NCI-H345 treated with DMSO at 0.1 percent for 48 hours (cell line): Measurements from ENCODE around the gene CLIC4.
A peak's percentile ranks its signal among the peaks of the same experiment; 100 is the strongest.
"Not testable (repeated sequence)": the region's sequence is repeated elsewhere in the genome, so short reads cannot be mapped to it uniquely, and the experiment has no call there.

Source experiments
- DNase-seq: peaks from one replicate; lab custom pipeline; 2025; ENCODE audit not compliant: unreplicated experiment; lab: John Stamatoyannopoulos, UW

The CLIC4 gene

DNA sequence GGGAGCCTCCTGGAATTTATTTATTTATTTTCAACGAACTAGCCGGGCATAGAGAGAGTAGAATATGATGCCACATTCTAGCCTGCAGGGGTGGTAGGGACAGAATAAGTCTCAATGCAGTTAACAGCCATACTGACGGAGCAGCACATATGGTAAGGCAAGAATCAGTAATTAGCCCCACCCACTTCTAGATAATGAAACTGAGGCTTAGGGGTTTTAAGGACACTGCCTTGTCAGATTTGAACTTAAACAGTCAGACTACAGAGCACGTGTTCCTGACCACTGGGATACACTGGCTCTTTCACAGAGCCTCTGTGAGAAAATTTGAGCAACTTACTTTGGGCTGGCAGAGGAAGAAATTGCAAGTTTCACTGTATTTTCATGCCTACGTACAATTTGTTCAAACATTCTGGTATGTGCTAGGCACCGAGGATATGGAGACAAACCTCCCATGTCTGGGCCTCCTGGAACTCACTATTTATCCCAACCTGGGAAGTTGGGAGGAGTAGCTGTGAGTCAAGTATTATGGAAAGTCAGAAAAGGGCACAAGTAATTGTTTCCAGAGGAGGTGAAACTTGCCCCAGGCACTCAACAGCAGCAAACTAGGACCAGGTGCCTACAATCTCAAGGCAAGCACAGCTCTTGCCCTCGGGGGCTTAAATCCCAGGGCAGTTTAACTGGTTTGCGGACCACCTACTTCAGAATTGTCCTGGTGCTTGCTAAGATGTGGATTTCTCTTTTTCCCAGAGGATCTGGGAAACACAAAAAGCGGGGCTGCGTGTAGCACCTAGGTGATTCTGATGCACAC lies 1.6 kb upstream of the CLIC4 start:
- DNase-seq = no peak

DNA sequence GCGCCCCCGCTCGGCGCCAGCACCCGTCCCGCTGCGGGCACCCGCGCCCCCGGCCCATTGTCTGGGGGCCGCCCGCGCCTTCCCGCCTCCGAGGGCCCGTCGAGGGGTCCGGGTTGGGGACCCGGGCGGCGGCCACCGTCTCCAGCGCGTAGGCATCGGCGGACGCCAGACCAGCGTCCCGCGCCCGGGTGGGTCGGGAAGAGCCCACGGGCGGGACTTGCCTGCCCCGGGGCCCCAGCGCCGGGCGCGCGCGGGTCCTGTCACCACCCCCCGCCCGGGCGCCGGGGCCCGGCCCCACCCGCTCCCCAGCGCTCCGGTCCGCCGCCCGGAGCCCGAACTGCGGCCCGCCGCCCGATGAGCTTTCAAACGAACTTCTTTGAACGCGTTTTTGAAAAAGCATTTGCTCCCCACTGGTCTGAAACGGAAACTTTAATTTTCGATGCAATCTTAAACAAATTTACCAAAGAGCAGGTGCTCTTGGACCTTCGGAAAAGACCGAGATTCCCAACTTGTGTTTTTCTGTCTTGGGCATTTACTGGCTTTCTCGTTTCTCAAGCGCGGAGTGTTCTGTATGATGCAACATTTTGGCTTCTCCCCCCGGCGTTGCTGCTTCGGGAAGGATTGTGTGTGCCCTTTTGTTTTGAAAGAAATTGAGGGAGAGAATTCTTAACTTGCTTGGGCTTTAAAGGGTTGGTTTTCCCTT lies 615 bp downstream of the CLIC4 start:
- DNase-seq = peak; percentile 18

DNA sequence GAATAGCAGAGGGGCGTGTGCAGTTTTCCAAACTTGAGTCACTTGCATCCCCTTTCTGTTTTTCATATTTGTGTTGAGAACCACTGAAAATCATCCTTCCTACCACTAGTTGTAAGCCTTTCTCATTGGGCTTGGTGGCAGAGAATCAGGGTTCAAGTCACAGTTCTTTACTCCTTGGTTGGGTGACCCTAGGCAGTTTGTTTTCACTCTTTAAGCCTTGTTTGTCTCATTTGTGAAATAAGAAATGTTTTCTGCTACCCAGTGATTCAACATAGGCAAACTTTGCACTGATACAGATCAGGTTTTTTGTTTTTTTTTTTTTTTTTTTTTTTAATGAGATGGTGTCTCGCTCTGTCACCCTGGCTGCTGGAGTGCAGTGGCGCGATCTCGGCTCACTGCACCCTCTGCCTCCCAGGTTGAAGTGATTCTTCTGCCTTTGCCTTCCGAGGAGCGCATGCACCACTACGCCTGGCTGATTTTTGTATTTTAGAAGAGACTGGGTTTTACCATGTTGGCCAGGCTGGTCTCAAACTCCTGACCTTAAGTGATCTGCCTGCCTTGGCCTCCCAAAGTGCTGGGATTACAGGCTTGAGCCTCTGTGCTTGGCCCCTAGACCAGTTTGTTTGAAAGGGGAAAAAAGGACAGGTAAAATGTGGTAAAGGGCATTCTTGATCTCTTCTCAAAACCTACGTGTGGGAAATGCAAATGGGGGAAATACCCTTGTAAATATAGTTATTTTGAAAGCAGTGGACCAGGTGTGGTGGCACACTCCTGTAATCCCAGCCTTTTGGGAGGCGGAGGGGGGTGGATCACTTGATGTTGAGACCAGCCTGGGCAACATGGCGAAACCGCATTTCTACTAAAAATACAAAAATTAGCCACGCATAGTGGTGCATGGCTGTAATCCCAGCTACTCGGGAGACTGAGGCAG lies 3.2 kb downstream of the CLIC4 start:
- DNase-seq = no peak

DNA sequence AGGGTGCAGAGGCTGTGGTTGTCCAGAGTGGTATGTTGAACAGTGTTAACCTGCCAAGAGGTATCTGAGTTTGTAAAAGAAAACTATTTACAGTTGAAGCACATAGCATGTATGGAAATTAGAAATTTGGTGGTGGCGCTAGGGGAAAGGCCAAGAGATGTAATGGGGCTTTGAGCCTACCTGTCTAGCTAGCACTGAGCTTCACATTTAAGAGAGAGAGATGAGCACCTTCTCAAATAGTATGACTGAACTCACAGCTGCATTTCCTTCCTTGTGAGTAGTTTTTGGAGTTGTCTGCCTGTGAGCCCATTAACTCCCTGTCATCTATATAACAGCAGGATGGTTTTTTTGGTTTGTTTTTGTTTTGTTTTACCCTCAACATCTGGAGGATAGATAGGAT lies 4.0 kb downstream of the CLIC4 start:
- DNase-seq = no peak

DNA sequence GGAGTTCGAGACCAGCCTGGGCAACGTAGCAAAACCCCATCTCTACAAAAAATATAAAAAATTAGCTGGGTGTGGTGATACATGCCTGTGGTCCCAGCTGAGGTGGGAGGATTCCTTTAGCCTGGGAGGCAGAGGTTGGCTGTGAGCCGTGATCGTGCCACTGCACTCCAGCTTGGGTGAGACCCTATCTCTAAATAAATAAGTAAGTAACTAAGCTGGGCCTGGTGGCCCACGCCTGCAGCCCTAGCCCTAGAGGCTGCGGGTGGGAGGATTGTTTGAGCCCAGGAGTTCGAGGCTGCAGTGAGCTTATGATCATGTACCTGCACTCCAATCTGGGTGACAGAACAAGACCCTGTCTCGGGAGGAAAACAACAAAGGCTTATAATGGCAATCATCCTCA lies 4.6 kb downstream of the CLIC4 start:
- DNase-seq = no peak

DNA sequence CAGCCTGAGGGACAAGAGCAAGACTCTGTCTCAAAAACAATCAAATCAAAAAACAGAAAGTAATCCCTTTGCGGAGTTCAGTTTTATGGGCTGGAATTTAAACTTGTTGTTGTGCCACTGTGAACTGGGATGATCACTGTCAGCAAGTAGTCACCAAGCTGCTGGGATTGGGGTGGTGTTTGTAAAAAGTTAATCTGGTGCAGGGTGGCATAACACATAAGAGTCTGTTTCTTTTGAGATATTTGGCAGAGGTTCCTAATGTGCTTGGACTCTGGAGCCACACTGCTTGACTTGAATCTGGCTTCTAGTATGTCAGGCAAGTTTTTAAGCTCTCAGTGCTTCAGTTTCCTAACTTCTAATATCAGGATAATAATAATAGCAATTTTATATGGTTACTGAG lies 6.6 kb downstream of the CLIC4 start:
- no peak for DNase-seq

DNA sequence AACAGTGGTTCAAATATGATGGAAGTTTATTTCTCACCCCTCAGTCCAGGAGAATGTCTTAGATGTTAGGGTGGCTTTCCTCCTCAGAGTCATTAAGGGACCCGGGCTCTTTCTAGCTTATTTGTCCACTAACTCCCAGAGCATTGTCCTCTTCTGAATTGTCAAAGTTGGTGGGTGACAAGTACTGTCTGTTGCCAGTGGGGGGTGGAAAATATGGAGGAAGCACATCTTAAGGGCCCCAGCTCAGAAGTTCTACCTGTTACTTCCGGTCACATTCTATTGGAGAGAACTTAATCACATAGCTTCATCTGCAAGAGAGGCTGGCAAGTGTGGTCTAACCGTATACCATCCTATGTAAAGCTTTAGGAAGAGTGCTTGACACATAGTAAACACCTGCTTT lies 7.1 kb downstream of the CLIC4 start:
- DNase-seq = no peak

DNA sequence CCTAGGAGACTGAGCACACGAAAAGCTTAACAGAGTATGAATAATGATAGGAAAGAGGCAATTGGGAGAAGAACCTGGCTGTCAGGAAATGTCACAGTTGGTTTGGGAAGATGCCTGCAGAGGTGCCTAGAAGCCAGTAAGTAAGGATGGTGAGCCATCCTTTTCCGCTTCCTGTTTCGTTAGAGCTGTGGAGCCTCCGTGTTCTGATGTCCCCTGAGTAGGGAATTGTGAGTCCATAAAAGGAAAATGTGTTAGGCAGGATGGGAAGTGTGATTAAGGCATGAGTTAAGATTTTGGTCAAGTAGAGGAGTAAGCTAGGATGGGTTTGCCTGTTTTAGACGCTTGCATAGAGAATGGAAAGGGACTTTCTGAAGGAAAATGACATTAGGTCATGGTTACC lies 9.0 kb downstream of the CLIC4 start:
- DNase-seq = no peak

DNA sequence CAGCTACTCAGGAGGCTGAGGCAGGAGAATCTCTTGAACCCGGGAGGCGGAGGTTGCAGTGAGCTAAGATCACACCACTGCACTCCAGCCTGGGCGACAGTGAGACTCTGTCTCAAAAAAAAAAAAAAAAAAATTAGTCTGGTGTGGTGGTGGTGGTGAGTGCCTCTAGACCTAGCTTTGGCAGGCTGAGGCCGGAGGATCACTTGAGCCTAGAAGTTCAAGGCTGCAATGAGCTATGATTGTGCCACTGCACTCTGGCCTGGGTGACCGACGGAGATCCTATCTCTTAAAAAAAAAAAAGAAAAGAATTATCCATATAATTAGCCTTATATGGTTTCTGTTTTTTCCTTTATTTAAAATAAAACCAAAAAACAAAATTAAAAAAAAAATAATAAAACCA lies 10.1 kb downstream of the CLIC4 start:
- DNase-seq = not testable (repeated sequence)

DNA sequence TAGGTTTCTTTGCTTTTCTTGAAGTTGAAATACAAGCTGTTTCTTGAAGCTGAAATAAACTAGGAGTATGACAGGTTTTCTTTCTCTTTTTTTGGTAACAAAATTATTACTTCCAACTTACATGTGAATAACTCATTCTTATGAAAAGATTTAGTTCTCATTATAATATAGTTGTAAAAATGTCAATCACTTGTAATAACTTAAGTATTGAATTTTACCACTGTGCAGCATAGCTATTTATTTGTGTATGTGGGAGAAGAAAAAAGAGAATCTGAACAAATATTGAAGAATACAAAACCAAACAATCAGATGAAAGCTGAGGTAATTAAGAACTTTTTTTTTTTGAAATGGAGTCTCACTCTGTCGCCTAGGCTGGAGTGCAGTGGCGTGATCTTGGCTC lies 11.1 kb downstream of the CLIC4 start:
- no peak for DNase-seq

DNA sequence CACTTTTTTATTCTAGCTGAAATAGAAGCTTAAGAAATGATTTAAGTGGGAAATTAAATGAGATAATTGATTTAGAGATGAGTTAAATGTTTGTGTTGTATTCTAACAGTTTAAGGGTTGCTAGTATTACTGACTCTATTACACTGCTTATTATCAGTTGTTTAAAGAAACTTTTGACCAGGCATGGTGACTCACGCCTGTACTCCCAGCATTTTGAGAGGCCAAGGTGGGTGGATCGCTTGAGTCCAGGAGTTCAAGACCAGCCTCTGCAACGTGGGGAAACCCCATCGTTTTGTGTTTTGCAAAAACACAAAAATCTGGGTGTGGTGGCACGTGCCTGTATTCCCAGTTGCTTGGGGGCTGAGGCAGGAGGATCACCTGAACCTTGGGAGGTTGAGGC lies 14.2 kb downstream of the CLIC4 start:
- DNase-seq = no peak

DNA sequence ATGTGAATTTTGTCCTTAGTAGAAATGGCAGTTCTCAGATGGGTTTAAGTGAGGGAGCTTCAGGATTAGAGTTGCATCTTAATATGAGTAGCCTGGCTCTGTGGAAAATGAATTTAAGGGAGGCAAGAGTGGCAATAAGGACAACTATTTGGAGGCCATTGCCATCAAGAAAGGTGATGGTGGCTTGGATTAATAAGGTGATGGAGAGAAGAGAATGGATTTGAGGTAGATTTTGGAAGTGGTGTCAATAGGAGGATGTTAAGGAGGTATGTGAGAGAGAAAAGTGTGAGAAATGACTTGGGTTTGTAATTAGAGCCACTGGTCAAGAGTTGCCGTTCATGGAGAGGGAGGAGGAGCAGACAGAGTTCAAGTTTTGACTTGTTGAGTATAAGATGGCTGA lies 16.3 kb downstream of the CLIC4 start:
- DNase-seq = no peak

DNA sequence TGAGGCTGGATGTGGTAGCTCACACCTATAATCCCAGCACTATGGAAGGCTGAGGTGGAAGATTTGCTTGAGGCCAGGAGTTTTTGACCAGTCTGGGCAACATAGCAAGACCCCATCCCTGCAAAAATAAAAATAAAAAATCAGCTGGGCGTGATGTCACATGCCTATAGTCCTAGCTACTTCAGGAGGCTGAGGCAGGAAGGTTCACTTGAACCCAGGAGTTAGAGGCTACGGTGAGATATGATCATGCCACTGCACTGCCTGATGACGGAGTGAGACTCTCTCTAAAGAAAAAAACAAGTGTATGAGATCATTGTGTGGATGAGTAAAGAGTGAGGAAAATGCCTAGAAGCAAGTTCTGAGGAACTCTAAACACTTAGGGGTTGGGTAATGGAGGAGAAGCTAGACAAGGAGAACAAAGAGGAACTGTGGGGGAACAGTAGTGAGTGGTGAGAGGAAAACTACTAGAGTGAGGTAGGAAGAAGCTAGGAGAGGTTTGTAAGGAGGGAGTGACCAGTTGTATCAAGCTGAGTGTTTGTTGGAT lies 17.0 kb downstream of the CLIC4 start:
- DNase-seq = no peak

DNA sequence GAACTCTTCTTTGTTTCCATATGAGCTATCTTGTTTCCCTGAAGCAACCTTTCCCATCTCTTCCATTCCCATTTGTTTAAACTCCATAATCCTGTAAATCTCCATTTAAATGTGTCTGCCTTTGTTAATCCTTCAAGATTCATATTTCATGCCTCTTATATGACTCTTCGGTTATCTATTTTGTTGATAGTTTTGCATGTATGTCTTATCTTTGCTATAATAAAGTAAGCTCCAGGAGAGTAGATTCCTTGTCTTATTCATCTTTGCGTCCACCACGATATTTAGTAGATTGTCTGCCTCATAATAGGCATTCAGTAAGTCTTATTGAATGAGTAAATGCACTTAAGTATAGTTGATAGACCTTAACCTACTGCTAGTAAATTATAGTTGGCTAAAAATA lies 18.4 kb downstream of the CLIC4 start:
- DNase-seq = no peak

DNA sequence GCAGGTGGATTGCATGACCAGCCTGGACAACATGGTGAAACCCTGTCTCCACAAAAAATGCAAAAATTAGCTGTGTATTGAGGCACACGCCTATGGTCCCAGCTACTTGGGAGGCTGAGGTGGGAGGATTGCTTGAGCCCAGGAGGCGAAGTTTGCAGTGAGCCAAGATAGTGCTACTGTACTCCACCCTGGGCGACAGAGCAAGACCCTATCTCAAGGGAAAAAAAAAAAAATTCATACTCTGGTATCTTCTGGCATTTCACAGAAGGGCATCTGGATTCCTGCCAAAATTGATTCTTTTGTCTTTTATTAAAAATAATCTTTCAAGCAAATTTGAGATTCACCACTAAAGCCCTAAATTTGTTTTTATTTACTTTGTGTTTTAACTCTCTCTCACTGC lies 19.2 kb downstream of the CLIC4 start:
- no peak for DNase-seq

DNA sequence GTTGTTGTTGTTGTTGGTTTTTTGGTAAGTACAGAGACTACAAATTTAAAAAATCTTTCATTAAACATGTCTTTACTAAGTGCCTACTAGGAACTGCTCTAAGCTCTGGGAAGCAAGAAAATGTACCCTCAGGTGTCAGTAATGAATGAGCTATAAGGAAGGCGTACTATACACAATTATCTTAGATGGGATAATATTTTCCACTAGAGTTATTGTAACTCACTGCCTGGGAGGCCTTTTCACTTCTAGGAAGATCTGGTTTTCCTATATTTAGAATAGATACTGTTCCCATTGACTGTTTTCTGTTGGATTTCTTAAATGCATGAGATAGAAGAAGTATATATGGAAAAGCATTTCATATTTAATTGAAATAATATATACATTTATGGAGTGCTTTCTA lies 19.6 kb downstream of the CLIC4 start:
- no peak for DNase-seq

DNA sequence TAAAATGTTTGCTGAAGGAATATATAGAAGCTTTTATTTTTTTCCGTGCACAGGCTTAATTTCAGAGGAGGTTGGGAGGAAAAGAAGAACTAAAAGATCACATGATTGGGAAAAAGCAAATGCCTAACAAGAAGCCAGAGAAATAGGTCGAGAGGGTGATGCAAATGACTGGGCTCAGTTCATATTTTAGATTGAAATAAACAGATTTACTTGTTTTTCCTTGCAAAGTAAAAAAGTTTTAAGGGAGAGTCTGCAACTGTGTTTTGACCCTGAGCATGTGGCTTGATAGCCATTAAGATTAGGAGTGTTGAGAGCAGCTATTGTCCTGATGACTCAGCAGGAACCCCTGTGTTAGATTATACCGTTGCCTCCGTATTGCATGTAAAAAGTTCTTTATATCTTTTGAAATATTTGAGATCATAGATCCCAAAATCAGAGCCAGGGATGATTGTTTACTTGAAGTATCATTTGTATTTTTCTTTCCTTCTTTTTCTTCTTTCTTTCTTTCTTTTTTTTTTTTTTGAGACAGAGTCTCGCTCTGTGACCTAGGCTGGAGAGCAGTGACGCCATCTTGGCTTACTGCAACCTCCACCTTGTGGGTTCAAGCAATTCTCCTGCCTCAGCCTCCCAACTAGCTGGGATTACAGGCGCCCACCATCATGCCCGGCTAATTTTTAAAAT lies 20.2 kb downstream of the CLIC4 start:
- no peak for DNase-seq

DNA sequence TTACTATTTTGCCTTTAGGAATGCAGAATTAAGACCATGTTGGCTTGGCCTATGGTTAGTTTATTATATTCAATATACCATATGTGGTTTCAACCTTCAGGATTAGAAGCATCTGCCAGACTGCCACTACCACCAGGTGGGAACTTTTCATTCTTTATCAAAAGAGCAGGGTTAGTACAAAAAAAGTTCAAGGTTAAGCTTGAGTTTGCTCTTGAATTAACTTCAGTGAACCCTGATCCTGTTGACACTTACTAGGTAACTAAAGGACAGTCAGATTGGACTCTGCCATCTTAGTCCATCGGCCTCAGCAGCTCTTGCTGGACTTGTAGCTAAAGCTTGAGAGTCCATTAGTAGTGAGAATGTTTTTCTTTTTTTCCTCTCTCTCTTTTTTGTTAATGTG lies 22.1 kb downstream of the CLIC4 start:
- DNase-seq = no peak

DNA sequence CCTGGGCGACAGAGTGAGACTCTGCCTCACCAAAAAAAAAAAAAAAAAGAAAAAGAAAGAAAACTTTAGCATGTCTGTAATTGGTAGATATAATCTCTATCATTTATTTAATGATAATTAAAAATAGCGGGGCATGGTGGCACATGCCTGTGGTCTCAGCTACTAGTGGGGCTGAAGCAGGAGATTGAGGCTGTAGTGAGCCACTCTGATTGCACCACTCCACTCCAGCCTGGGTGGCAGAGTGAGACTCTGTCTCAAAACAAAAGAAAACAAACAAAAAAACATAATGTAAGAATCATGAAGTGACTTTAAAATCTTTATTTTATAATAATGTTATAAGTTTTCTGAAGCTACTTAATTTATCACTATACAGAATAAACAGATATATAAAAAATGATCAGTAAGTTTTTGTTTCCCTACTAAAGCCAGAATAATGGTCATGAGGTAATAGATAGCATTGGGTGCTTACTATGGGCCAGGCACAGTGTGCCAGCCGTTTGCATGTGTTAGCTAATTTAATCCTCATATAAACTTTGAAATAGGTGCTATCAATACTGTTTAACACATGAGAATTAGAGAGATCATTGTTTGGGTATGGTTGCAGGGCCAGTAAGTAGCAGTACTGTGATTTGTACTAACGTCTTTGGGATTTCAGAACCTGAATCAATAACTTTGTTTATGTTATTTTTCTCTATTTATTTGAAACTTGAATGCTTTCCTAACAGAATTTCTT lies 23.8 kb downstream of the CLIC4 start:
- no peak for DNase-seq
